H1 (cell line): Measurements from ENCODE around the gene MYADM. TPM values are rescaled to one million over a fixed set of nuclear protein-coding genes. Genes with fewer than 3 reads are reported as not detected.

ENCODE experiments used
- CTCF ChIA-PET: fragments of 300-600 bp; sonication (Branson Sonifier 250); formaldehyde crosslinking; loops from one replicate; lab custom pipeline; 2021; ENCODE audit not compliant: partially characterized antibody; lab: Charles Lee
- POLR2A ChIA-PET: fragments of 300-600 bp; sonication (Branson Sonifier 250); formaldehyde crosslinking; loops from one replicate; lab custom pipeline; 2021; ENCODE audit warnings: inconsistent platforms; ENCODE audit not compliant: partially characterized antibody; lab: Charles Lee
- DNase-seq, 2 experiments: peaks; one replicate each; pipeline versions ENCODE4 v3.0.0 to v3.0.0-alpha.2; 2010 to 2022; ENCODE audit warnings: low spot score in 2 of 2, low read depth in 1 of 2, mixed read lengths in 1 of 2
- FAIRE-seq: peaks from 2 replicates; lab custom pipeline; 2011; peaks lifted over from hg19 to GRCh38; lab: Jason Lieb, UNC
- H2AFZ ChIP-seq: 2 replicates; pipeline ENCODE4 v1.8.1; 2012; ENCODE audit warnings: low read length, inconsistent platforms
- H2AK5ac ChIP-seq: 2 replicates; pipeline ENCODE4 v1.6.1; 2013; ENCODE audit warnings: low read depth, low read length
- H2BK120ac ChIP-seq: replicated peaks from 2 replicates; pipeline ENCODE3; 2013; ENCODE audit warnings: low read depth, low read length, inconsistent platforms
- H2BK12ac ChIP-seq: 2 replicates; pipeline ENCODE4 v1.6.1; 2013; ENCODE audit warnings: low read depth, low read length
- H2BK15ac ChIP-seq: 2 replicates; pipeline ENCODE4 v1.6.1; 2013; ENCODE audit warnings: low read length
- H2BK20ac ChIP-seq: 2 replicates; pipeline ENCODE4 v1.6.1; 2013; ENCODE audit warnings: low read length
- H2BK5ac ChIP-seq: 2 replicates; pipeline ENCODE4 v1.6.1; 2013; ENCODE audit warnings: low read depth, low read length
- H3K14ac ChIP-seq: 2 replicates; pipeline ENCODE4 v1.6.1; 2013; ENCODE audit warnings: inconsistent platforms; ENCODE audit not compliant: insufficient read length
- H3K18ac ChIP-seq: 2 replicates; pipeline ENCODE4 v1.6.1; 2013; ENCODE audit warnings: low read length; ENCODE audit errors: extremely low read depth
- H3K23ac ChIP-seq: 2 replicates; pipeline ENCODE4 v1.6.1; 2013; ENCODE audit warnings: inconsistent platforms; ENCODE audit not compliant: insufficient read length
- H3K23me2 ChIP-seq: 2 replicates; pipeline ENCODE4 v1.6.1; 2013; ENCODE audit warnings: low read depth, low read length
- H3K27ac ChIP-seq: 2 replicates; pipeline ENCODE4 v1.6.1; 2011; ENCODE audit warnings: low read depth, low read length, inconsistent platforms
- H3K27me3 ChIP-seq, 4 experiments: replicated peaks in 1 of 4; 1 replicate in 1 of 4; 2 replicates in 3 of 4; pipeline versions ENCODE4 v1.6.1 to v1.8.1; 2011 to 2013; ENCODE audit warnings: low read length in 3 of 4, mild to moderate bottlenecking in 3 of 4, inconsistent platforms in 2 of 4, mixed read lengths in 2 of 4, moderate library complexity in 1 of 4; ENCODE audit not compliant: control insufficient read depth in 3 of 4, insufficient read depth in 3 of 4; ENCODE audit errors: extremely low read depth in 1 of 4
- H3K36me3 ChIP-seq, 4 experiments: 2 replicates each; pipeline versions ENCODE4 v1.6.1 to v1.8.1; 2011 to 2013; ENCODE audit warnings: mild to moderate bottlenecking in 4 of 4, low read length in 3 of 4, moderate library complexity in 2 of 4, control low read depth in 1 of 4, inconsistent platforms in 1 of 4; ENCODE audit not compliant: insufficient read depth in 4 of 4, control insufficient read depth in 2 of 4
- H3K4ac ChIP-seq: replicated peaks from 2 replicates; pipeline ENCODE3; 2013; ENCODE audit warnings: low read length, low read depth, mixed read lengths, inconsistent platforms; ENCODE audit not compliant: insufficient read length
- H3K4me1 ChIP-seq, 4 experiments: replicated peaks in 1 of 4; 1 replicate in 1 of 4; 2 replicates in 3 of 4; pipeline versions ENCODE4 v1.6.1 to v1.8.1; 2011 to 2013; ENCODE audit warnings: low read length in 3 of 4, inconsistent platforms in 2 of 4, mixed read lengths in 1 of 4; ENCODE audit not compliant: insufficient read depth in 4 of 4, control insufficient read depth in 3 of 4
- H3K4me2 ChIP-seq, 2 experiments: 2 replicates each; pipeline versions ENCODE4 v1.6.1 to v1.8.1; 2011 to 2013; ENCODE audit warnings: low read depth in 2 of 2, low read length in 2 of 2, control low read depth in 1 of 2, inconsistent platforms in 1 of 2, mild to moderate bottlenecking in 1 of 2; ENCODE audit not compliant: insufficient read depth in 1 of 2
- H3K4me3 ChIP-seq, 4 experiments: fragments of 200-600, 300-600 bp in 1 of 4; sonication (generic), shearing (Covaris generic), sonication (Bioruptor Twin) in 1 of 4; 2 replicates each; pipeline versions ENCODE4 v1.5.1 to v1.8.1; 2011 to 2016; ENCODE audit warnings: low read length in 4 of 4, low read depth in 3 of 4, control low read depth in 2 of 4, inconsistent platforms in 2 of 4, mild to moderate bottlenecking in 2 of 4, mixed read lengths in 1 of 4, moderate library complexity in 1 of 4; ENCODE audit not compliant: insufficient read depth in 2 of 4; ENCODE audit errors: extremely low read depth in 1 of 4
- H3K56ac ChIP-seq: replicated peaks from 2 replicates; pipeline ENCODE3; 2013; ENCODE audit warnings: low read depth, mild to moderate bottlenecking, mixed read lengths, low read length, inconsistent platforms; ENCODE audit not compliant: insufficient read length
- H3K79me1 ChIP-seq: 2 replicates; pipeline ENCODE4 v1.6.1; 2013; ENCODE audit warnings: low read depth, low read length, control low read depth
- H3K79me2 ChIP-seq, 2 experiments: 2 replicates each; pipeline versions ENCODE4 v1.6.1 to v1.8.1; 2012 to 2013; ENCODE audit warnings: low read length in 2 of 2, mild to moderate bottlenecking in 2 of 2, inconsistent platforms in 1 of 2; ENCODE audit not compliant: insufficient read depth in 2 of 2, control insufficient read depth in 1 of 2
- H3K9ac ChIP-seq, 4 experiments: replicated peaks in 1 of 4; 1 replicate in 1 of 4; 2 replicates in 3 of 4; pipeline versions ENCODE4 v1.6.1 to v1.8.1; 2011 to 2013; ENCODE audit warnings: low read depth in 3 of 4, low read length in 3 of 4, control low read depth in 2 of 4, mild to moderate bottlenecking in 2 of 4, moderate library complexity in 2 of 4, inconsistent platforms in 1 of 4; ENCODE audit errors: extremely low read depth in 1 of 4
- H3K9me3 ChIP-seq, 2 experiments: 2 replicates each; pipeline versions ENCODE4 v1.6.1 to v1.8.1; 2012 to 2013; ENCODE audit warnings: mild to moderate bottlenecking in 2 of 2, moderate library complexity in 2 of 2, control low read depth in 1 of 2, inconsistent platforms in 1 of 2, low read depth in 1 of 2, low read length in 1 of 2, mixed read lengths in 1 of 2; ENCODE audit not compliant: insufficient read depth in 2 of 2
- H4K20me1 ChIP-seq, 2 experiments: replicated peaks in 1 of 2; 2 replicates each; pipeline versions ENCODE3 to v1.8.1; 2011 to 2013; ENCODE audit warnings: inconsistent platforms in 2 of 2, low read length in 2 of 2, mild to moderate bottlenecking in 1 of 2; ENCODE audit not compliant: insufficient read depth in 2 of 2, control insufficient read depth in 1 of 2
- H4K5ac ChIP-seq: 2 replicates; pipeline ENCODE4 v1.6.1; 2013; ENCODE audit warnings: low read length, low read depth, mixed read lengths, inconsistent platforms; ENCODE audit not compliant: insufficient read length
- H4K8ac ChIP-seq: 2 replicates; pipeline ENCODE4 v1.8.0; 2013; ENCODE audit warnings: mild to moderate bottlenecking, moderate library complexity, low read length, inconsistent platforms; ENCODE audit not compliant: insufficient read depth; ENCODE audit errors: extremely low read depth
- H4K91ac ChIP-seq: replicated peaks from 2 replicates; pipeline ENCODE3; 2013; ENCODE audit warnings: low read length, mixed read lengths, inconsistent platforms; ENCODE audit not compliant: insufficient read length
- ASH2L ChIP-seq: fragments of 200-600, 300-600 bp; sonication (generic); IDR thresholded peaks from one replicate; pipeline ENCODE4 v1.7.1; 2017; ENCODE audit warnings: low read length
- BACH1 ChIP-seq: IDR thresholded peaks from 2 replicates; pipeline ENCODE4 v1.6.1; 2012; ENCODE audit warnings: low read length, improper control_type of control experiment
- EP300 ChIP-seq, 2 experiments: IDR thresholded peaks; 1 replicate in 1 of 2; 2 replicates in 1 of 2; pipeline ENCODE4 v1.6.1; 2011 to 2012; ENCODE audit warnings: low read depth in 2 of 2, low read length in 2 of 2, mild to moderate bottlenecking in 2 of 2, borderline replicate concordance in 1 of 2, inconsistent platforms in 1 of 2, moderate library complexity in 1 of 2
- GABPA ChIP-seq: IDR thresholded peaks from 2 replicates; pipeline ENCODE4 v1.6.1; 2011; ENCODE audit warnings: mild to moderate bottlenecking, low read length, moderate library complexity, borderline replicate concordance; ENCODE audit not compliant: insufficient read depth
- HDAC2 ChIP-seq, 2 experiments: fragments of 300-600 bp in 1 of 2; sonication (generic) in 1 of 2; IDR thresholded peaks; 2 replicates each; pipeline ENCODE4 v1.6.1; 2011 to 2012; ENCODE audit warnings: low read depth in 2 of 2, low read length in 2 of 2, mild to moderate bottlenecking in 2 of 2, moderate library complexity in 2 of 2, borderline replicate concordance in 1 of 2, inconsistent platforms in 1 of 2
- PHF8 ChIP-seq: fragments of 200-600 bp; sonication (generic); conservative IDR thresholded peaks from 2 replicates; pipeline ENCODE4 v1.7.1; 2012; ENCODE audit warnings: low read depth, mild to moderate bottlenecking, inconsistent platforms, low read length, moderate library complexity
- RNF2 ChIP-seq: fragments of 200-900, 300-1000 bp; sonication (generic); IDR thresholded peaks from 2 replicates; pipeline ENCODE4 v1.7.1; 2016; ENCODE audit warnings: borderline replicate concordance, low read depth, mild to moderate bottlenecking, antibody characterized with exemption, low read length; ENCODE audit not compliant: poor library complexity, severe bottlenecking; ENCODE audit errors: missing control alignments
- SIX5 ChIP-seq: IDR thresholded peaks from 2 replicates; pipeline ENCODE4 v1.6.1; 2011; ENCODE audit warnings: mild to moderate bottlenecking, low read depth, low read length
- SP2 ChIP-seq: IDR thresholded peaks from 2 replicates; pipeline ENCODE4 v1.6.1; 2012; ENCODE audit warnings: mild to moderate bottlenecking, low read length, inconsistent platforms
- TBP ChIP-seq: IDR thresholded peaks from 2 replicates; pipeline ENCODE4 v1.6.1; 2011; ENCODE audit warnings: low read depth, low read length, improper control_type of control experiment
- TEAD4 ChIP-seq: IDR thresholded peaks from 2 replicates; pipeline ENCODE4 v1.6.1; 2012; ENCODE audit warnings: low read depth, low read length, inconsistent platforms, mixed read lengths
- USF2 ChIP-seq: IDR thresholded peaks from 2 replicates; pipeline ENCODE4 v1.6.1; 2011; ENCODE audit warnings: low read length, improper control_type of control experiment
- WGBS, 2 experiments: shearing (Covaris generic) in 1 of 2; methylation state at CpG; one replicate each; pipeline versions ENCODE4 v1.1.6 to v1.1.7; 2013 to 2015; ENCODE audit warnings: low lambda C conversion rate in 2 of 2, mixed read lengths in 2 of 2, inconsistent platforms in 1 of 2, low coverage in 1 of 2, missing lambda C conversion rate in 1 of 2; ENCODE audit not compliant: insufficient replicate concordance in 2 of 2, insufficient coverage in 1 of 2, insufficient read length in 1 of 2; ENCODE audit errors: extremely low coverage in 1 of 2, missing lambda C conversion rate in 1 of 2; 5-methylcytosine and 5-hydroxymethylcytosine counted together
- polyA plus RNA-seq, 7 experiments: library from polyadenylated mRNA; depleted of rRNA in 3 of 7; stranded (reverse) in 5 of 7; unstranded in 2 of 7; fragments of >200 nt in 5 of 7; fragments of 200-250 nt in 2 of 7; gene quantifications; 1 replicate in 5 of 7; 2 replicates in 1 of 7; 4 replicates in 1 of 7; pipeline versions ENCODE4 v1.2.1 to v1.2.3, GENCODE V29; 2011 to 2013; ENCODE audit warnings: missing spikeins in 2 of 7, mixed read lengths in 2 of 7
- total RNA-seq: library from RNA; stranded (reverse); fragmentation: NEBNext Ultra II Directional; extraction: Animal tissue kit (Norgen Biotek cat#: 25700); gene quantifications from 2 replicates; pipeline ENCODE4 v1.2.1, GENCODE V29; 2021

MYADM gene
- total and polyA plus RNA-seq, 2 of the 8 experiments (the other 6 are each of a cell fraction or from before 2014, with no cell fraction given), result 70.1 to 74.2 TPM

DNA sequence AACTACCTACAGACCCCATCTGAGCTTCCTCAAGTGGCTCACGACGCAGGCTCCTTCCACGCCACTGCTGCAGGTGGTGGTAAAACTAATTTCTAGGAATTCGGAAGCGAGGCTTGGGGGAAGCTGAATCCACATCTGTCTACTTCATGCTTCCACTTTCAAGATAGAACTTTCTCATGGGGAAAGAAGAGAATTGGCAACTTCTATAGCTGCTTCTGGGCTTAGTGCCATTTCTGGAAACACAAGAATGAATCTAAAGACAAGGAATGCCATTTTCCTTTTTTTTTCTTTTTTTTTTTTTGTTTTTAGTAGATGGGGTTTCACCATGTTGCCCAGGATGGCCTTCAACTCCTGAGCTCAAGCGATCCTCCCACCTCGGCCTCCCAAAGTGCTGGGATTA lies 40.8 kb upstream of the MYADM start:
- Histone ChIP-seq H3K14ac (no peak overlapping the region), H3K23me2 (no peaks in the 10 kb centered on the region), H3K18ac (no peak overlapping the region; the same call in 1 of the 2 replicates), H3K9ac (no peak overlapping the region), H3K23ac (no peak overlapping the region), H3K27ac (no peak overlapping the region), H4K8ac (no peak overlapping the region), H2AK5ac (0 out of 2 replicates have a peak overlapping the region, but pooled peaks have one; percentile 75), H2BK5ac (peak overlapping the region; percentile 74), H4K91ac (peak overlapping the region; percentile 69), H3K4me1 (peaks cover 0 to 14% (median 2%) of the 10 kb centered on the region in 4 experiments; a peak in 5 of 7 replicates), H3K27me3 (no peaks in the 10 kb centered on the region), H3K4me3 (no peak overlapping the region), H3K36me3 (no peaks in the 10 kb centered on the region), H3K79me2 (peaks cover 0 to 3% of the 10 kb centered on the region in 2 experiments; a peak in 2 of 4 replicates), H2BK15ac (no peak overlapping the region), H4K20me1 (no peaks in the 10 kb centered on the region), H3K4ac (no peak overlapping the region), H2BK20ac (no peak overlapping the region; the same call in 1 of the 2 replicates), H3K56ac (no peak overlapping the region), H2BK120ac (no peak overlapping the region), H2BK12ac (peak overlapping the region; percentile 60; the same call in 1 of the 2 replicates), H4K5ac (no peak overlapping the region), H2AFZ (no peak overlapping the region), H3K4me2 (no peak overlapping the region), H3K79me1 (no peaks in the 10 kb centered on the region), H3K9me3 (no peaks in the 10 kb centered on the region)
- POLR2A ChIA-PET, result interaction anchor here (1.3 to 1.4 kb wide), 2 partner anchors 9 to 16 kb away, joined by 3 to 5 read pairs; no protein-coding TSS in a partner anchor
- 91% methylated on average over 7 of the region's 7 CpGs; no CpG with 5 or more reads in 1 of the 2 experiments for WGBS, 2 experiments
- FAIRE-seq, result no peak
- CTCF ChIA-PET, result interaction anchor here (0.6 to 5.4 kb wide), 11 partner anchors 17 to 533 kb away, joined by 3 to 49 read pairs (median 3); no protein-coding TSS in a partner anchor
- DNase-seq, result no peak
- TF ChIP-seq RNF2, result no peak
- no peak for TF ChIP-seq BACH1
- TF ChIP-seq ASH2L, result no peak
- TF ChIP-seq HDAC2 (IDR thresholded peaks at IDR 0.05; ENCODE audit: borderline replicate concordance in 1 of 2, low read depth in 2 of 2, low read length in 2 of 2), result no peak
- TF ChIP-seq GABPA, result no peak
- TF ChIP-seq SP2, result no peak
- no peak for TF ChIP-seq SIX5
- no peak for TF ChIP-seq USF2
- TF ChIP-seq EP300 (IDR thresholded peaks at IDR 0.05; ENCODE audit: borderline replicate concordance in 1 of 2, low read depth in 2 of 2, low read length in 2 of 2), result no peak
- TF ChIP-seq TEAD4, result no peak
- no peak for TF ChIP-seq TBP
- TF ChIP-seq PHF8, result no peak
